CD4-positive, alpha-beta T cell treated with Interleukin-10 for 1 hour (primary cell): ENCODE measurements around the gene PNPLA5.

ENCODE experiments used
- DNase-seq: peaks from one replicate; pipeline ENCODE4 v3.0.0-alpha.2; 2020

PNPLA5 gene

DNA sequence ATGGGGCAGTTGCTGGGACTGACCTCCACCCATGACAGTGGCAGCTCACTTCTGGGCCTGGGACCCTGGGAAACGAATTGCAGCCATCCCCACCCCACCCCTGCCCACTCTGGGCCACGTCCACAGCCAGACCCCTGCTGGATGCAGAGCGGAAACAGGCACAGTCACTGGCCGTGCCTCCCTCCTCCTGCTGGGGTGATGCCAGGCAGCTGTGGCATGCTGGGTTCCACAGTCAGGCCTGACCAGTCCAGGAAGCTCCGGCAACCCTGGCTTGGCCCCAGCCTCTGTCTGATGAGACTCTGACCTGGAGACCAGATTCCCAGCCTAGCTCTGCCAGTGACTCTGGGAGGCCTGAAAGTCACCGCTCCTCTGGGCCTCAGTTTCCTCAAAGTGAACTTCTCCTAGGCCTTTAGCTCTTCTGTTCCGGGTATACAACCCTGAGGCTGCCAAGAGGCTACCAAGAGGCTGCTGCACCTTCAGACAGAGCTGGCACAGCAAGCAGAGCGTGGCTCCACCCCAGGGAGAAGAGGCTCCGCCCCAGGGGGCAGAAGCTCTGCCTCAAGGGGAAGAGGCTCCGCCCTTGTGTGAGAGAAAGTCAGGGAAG lies 38.4 kb downstream of the PNPLA5 start:
- no peak for DNase-seq

DNA sequence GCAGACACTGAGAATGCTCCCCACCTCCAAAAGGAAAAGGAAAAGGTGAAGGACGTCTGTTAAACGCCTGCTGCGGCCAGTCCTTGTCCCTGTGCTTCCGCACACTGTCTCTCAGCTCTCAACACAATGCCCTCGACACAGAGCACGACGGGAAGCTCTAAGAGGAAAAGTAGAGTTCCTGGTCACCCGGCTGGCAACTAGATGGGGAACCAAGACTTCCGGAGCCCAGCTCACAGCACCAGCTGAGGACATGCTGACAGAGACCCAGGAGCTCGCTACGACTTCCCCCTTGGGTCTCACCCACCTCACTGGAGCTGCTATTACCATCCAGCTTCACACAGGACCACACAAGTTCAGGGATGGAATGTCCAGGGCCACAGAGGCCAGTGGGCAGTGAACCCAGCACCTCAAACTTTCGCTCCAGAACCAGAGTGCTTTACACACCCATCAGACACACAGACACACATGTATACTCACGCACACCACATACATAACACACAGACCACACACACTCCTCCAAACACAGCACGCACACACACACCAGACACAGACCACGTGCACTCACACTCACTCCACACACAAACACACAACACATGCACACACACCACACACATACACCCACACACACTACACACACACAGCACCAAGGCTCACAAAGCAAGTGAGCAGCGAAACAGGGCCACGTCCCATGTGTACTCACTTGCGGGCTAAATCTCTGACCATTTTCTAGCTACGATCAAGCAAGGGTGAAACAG lies 39.1 kb downstream of the PNPLA5 start:
- DNase-seq = no peak

DNA sequence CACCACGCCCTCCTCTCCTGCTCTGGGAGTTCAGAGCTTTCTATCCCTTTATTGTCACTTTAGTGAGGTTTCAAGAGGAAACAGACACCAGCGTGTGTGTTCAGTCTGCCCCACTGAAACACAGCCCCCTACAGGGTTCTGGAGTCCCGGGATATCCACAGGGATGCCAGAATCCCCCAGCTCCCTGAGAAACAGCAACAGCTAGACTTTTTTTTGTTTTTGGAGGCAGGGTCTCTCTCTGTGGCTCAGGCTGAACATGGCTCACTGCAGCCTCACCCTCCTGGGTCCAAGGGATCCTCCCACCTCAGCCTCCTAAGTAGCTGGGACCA lies 39.9 kb downstream of the PNPLA5 start:
- DNase-seq = no peak

DNA sequence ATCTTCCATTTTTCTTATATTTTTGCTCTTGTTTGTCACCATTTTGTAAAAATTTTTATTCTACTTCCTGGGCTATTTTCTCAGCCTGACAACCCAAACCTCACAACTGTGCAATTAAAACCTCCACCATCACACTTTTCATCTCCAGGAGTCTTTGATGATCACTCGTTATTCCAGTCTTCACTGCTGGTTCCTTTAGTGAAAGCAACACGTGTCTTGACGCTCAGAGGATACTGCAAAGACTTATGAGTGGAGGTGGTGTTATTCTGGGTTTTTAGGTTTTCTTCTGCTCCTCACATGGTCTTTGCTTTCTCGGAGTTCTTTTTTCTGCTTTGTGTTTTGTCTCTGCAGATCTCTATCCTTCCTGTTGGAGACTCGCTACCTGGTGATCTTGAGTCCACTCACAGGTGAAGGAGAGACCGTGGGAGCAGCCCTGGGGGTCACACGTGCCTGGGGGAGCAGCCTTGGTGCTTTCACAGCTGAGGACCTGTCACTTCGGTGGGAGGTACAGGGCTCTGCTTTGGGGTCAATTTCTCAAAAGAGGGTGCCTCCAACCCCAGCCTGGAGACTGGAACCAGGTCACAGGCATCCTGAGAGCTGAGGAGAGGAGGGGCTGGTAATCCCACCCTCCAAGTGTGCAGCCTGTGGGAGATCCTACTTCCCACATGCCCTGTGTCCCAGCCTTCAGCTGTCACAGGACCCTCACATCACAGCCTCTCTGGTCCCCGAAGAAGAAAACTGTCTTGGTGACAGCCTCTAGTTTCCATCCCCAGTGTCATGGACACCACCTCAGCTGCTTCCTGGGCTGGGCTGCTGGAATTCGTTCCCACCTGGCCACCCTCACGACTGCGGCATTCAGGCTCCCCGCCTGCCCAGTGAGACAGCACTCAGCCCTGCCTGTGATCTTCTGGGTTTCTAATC lies 40.5 kb downstream of the PNPLA5 start:
- no peak for DNase-seq

DNA sequence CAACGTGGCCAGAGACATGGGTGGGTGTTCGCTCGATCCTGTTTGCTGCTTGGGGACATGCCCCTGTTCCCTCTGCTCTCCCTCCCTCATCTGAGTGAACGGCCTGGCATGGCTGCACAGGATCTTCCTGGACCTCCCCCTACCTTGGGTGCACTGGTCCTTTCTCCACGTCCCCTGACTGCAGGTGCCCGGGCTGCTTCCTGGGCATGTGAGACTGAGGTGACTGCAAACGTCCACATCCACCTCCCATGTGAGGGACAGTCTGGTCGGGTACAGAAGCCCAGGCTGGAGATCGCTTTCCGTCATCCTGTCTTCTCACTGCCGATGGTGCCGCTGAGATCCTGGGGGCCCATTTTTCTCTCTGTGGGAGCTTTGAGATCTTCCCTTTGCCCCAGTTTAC lies 41.3 kb downstream of the PNPLA5 start:
- no peak for DNase-seq

DNA sequence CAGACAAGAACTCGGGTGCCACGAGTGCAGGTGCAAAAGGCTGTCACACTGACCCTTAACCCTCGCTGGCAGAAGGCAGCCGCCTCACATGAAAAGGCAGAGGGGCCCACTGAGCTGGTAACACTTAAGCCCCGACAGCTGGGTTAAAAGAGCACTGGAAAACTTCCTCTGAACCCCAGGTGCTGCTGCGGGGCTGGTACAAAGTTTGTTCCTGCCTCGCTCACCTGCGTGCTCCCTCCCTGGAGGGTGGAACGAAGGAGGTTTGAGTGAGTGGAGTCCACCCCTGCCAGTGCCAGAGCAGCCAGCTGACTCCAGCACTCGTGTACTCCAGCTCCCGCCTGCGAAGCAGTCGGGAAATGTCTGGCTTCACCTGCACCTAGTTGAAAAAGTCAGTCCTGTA lies 42.1 kb downstream of the PNPLA5 start:
- DNase-seq = no peak

DNA sequence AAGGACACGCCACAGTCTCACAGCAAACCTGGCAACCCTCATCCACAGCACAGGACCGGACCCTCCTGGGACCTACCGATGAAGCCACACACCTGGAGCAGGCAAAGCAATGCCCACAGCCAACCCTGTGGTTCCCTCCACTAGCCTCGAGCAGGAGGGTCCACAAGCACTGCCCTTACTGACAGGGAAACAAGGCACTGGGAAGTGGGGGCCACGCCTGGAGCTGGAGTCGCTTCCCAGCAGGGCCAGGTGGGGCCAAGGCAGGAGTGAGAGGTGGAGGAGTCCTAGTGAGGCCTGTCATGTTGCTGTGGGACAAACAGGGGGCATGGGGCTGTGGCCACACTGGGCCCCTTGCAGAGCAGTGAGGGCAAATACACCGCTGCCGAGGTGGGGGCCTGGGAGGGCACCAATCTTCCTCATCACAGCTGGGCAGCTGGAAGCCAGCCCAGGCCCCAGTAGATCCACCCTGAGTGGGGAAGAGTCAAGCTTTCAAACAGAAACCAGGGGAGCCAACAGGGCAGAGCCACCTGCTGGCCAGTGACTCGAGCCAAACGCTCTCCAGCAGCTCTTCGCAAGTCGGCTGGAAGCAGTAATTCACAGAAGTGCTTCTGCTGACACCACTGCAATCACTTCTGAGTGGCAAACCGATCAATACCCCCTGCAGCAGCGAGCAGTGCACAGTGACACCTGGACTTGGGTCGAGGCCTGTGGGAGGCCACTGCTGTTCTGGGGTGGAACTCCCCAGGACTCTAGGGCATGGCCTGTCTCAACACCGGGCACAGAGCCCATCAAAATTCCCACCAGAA lies 43.2 kb downstream of the PNPLA5 start:
- no peak for DNase-seq

DNA sequence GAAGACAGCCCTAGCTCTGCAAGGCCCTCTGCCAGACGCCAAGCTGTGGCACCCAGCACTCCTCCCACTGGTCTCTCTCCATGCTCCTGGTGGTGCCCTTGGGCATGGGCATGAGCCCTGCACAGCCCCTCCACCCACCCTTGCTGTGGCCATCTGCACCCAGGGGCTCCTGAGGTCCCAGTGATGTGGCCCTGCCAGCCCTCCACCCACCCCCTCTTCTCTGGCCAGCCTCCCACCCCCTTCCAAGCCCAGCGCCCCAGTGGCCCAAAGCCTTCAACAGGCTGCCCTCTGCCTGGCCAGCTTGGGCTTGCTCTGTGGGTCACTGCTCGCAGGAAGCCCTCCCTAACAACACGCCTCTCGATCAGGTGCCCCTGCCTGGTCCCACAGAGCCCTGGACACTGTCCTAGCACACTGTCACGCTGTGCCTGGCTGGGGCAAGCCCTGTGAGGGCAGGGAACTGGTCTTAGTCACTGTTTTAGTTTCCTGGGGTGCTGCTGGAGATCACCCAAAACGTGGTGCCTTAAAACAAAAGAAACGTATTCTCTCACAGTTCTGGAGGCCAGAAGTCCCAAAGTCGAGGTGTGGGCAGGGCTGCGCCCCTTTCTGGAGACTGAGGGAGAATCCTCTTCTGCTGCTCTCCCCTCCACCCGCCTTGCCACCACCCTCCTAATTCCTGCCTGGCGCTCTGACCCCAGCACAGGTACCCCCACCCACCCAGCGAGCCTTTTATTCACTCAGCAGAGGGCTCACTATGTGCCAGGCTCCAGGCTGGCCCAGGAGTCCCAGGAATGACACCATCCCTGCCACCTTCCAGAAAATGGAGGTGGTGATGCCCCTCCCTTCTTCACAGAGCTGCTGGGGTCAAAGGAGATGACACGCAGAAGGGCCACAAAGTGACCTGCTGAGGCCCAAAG lies 44.2 kb downstream of the PNPLA5 start:
- no peak for DNase-seq

DNA sequence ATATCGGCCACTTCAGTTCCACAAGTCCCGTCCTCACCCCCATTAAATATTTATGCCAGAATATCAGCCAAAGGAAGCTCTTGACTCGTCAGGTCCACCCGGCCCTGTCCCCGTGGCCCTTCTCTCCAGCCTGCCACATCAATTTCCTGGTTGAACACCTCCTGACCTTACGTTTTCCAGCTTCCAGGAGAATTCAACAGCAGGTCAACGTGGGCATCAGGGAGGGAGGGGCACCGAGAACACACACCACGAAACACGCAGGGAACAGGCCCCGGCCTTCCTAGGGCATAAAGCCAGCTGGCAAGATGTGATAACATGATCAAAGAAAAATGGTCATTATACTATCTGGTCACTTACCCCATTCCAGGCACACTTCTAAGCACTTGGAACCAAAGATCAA lies 44.8 kb downstream of the PNPLA5 start:
- no peak for DNase-seq

DNA sequence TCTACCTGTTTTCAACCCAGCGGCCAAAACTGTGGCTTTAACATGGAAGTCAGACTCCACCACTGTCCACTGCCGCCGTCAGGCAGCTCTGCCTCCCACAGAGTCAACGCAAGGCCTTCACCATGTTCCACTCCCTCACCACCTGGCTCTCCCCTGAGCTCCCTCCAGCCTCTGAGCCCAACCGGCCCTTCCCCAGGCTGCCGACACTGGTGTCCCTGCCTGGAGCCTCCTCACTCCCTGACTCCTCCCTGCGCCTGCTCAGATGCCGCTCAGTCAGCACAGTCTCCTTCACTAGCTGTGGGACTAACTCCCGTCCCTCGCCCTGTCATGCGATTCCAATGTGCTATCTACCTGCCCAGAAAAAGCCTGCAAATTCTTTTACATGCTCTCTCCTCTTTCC lies 45.8 kb downstream of the PNPLA5 start:
- DNase-seq = no peak

DNA sequence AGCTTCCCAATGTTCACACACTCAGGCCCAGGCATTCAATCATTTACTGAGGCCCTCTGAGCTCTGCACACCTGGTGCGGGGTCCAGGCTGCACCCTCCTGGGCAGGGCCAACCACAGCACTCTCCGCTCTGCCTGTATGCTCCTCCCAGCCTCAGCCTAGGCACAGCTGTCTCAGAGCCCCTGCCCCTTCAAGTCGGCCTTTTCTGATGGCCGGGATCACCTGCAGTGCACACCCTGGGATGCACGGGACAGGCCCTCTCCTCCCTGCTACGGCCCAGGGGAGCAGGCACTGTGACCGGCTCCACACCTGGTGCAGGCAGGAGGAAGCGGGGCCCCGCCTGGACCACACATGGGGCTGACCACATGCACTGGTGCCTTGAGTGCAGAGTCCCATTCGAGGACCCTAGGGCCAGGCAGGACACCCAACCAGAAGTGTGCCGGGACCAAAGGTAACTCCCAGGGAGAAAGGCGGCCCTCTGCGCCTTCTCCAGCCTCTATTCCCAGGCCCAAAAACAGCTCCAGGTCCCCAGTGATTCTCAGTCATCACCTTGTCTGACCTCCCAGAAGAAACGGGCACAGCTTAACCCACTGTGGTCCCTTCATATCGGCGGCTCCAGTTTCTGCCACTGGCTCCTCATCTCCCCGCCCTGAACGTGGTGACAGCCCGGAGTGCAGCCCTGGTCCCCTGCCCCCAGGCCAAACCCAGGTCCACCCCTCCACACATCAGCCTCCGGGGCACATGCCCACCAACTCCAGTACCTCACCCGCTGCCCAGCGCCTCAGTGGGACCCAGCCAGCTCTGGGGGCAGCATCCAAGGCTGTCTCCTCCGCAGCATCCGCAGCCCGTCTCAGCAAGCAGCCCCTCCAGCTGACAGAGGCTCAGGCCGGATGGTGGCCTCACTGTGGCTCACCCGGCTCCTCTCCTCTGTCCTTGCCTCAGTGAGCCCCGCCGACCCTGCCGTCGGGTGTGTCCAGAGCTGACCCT lies 47.0 kb downstream of the PNPLA5 start:
- DNase-seq = no peak

DNA sequence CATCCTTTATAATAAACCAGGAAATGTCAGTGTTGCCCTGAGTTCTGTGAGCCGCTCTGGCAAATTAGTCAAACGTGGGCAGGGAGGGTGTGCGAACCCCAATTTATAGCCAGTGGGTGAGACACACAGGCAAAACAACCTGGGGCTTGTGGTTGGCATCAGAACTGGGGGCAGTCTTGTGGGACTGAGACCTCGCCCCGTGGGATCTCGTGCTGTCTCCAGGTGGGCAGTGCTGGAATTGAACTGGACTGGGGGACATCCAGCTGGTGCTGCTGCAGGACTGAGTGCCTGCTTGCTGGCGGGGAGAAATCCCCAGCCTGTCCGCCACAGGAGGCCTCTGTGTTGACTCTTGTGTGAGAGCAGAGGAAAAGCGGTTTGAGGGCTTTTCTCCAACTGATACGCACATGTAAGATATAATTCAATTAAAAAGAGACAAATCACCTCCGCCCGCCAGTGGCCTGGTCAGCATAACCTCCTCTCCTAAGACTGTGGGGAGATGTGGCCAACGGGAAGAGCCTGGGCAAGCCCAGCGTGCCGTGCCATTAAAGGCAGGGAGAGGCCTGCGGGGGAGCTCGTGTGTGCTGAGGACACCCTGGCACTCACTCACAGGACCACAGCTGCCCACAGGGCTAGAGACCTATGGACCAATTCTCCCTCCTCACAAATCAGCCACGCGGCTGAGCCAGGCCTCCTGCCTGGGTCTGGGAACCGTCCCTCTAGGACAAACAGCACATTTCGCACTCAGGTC lies 47.9 kb downstream of the PNPLA5 start:
- no peak for DNase-seq

DNA sequence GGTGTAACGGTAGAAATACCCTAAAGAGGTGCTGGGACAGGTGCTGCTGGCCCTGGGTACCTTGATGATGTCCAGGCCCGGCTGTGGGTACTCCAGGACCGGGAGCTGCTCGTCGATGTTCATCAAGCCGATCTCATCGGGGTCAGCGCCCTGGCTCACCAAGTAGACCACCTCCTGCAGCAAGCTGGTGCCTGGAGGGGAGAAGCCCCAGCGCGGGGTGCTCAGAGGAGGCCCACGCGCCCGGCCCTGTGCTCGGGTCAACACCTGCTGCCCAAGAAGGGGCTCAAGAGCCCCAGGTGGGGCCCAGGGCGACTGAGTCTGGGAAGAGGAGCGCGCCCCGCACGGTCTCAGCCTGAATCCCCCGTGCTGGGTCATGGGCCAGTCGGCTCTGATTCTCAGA lies 50.1 kb downstream of the PNPLA5 start:
- DNase-seq = no peak

DNA sequence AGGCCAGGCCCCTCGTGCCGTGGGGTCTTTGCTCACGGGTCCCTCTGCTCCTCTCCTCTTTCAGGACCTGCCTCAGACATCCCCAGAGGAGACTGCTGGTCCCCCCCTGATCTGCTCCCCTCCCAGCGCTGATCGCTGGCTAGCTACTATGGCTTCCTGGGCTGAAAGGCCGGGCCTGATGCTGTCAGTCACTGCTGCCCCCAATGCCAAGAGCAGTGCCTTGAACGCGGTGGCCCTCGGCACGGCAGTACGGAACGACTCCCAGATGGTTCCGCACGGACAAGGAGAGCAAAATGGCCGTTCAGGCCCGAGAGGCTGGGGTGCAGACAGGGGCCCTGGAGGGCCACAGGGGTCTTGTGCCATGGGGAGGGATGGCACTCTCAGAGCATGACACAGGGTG lies 51.0 kb downstream of the PNPLA5 start:
- no peak for DNase-seq

DNA sequence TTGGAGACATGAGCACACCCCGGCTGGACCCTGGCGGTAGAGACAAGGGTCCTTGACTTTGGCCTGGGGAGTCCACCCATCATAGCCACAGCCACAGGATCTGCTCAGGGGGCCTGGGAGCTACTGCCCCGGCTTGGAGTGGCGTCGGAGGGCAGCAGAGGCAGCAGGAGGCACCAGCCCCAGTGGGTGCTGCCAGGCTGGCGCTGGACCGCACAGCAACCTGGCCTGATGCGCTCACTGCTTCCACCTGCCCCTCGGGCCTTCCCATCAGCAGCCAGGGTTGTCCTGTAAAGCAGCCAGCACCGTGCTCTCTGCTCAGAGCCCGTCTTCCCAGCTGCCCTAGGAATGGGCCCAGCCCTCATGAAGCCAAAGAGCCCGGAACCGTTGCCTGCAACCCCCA lies 51.4 kb downstream of the PNPLA5 start:
- DNase-seq = no peak

DNA sequence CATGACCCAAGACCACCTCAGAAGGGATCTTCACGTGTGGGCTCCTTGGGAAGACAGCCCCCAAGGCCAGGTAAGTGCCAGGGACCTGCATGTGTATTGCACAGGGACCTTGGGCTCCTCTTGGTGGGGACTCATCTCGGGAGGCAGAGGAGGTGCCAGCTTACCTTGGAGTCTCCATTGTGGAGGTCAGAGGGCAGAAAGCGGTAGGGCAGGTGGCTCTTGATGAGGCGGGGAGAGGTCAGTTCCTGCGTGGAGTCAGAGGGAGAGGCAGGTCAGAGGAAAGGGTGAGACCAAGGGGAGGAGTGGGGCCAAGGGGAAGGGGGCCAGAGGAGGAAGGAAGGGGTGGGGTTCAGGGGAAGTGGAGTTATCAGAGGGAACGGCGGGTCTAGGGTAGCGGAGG lies 52.0 kb downstream of the PNPLA5 start:
- DNase-seq = no peak

DNA sequence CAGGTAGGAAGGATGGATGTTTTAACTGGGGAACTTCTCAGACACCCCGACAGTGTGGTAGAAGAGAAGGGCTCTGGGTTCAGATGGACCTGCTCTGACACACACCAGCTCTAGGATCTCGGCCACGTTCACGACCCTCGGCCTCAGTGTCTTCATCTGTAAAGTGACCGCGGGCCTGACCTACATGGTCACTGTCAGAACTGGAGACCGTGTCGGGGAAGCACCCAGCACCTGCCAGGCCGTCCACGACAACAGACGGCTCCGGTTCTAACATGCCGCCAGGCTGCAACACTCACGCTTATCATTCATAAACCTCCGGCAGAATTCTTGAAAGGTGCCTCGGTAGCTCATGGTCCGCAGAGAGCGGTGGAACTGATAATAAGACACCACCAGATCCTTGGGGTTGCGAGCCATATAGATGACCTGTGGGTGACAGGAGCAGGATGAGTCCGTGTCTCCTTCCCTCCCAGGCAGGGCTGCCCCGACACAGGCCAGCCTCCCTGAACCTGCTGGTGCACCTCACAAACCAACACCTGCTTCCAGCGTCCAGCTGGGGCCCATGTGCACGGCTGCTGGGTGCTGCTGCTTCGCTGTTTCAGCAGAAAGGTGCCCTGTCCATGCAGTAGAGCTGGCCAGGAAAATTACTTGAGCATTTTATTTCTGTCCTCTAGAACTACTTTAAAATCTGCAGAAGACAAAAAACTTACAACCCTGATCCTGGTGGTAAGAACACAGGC lies 53.1 kb downstream of the PNPLA5 start:
- DNase-seq = no peak

DNA sequence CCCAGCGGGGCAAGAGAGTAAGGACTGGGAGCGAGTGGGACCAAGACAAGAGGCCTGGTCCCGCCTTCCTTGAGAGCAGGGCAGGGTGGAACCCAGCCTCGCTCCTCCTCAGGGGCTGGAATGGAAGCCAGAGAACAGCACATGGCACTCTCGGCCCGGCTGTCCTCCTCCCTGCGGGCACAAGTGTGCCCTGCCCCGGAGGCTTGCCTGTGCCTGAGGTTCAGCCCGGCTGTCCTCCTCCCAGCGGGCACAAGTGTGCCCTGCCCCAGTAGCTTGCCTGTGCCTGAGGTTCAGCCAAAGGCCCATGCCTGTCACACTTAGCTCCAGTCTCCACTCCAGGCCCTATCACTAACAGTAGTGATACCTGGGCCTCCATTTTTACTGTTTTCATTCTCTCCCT lies 53.7 kb downstream of the PNPLA5 start:
- no peak for DNase-seq

DNA sequence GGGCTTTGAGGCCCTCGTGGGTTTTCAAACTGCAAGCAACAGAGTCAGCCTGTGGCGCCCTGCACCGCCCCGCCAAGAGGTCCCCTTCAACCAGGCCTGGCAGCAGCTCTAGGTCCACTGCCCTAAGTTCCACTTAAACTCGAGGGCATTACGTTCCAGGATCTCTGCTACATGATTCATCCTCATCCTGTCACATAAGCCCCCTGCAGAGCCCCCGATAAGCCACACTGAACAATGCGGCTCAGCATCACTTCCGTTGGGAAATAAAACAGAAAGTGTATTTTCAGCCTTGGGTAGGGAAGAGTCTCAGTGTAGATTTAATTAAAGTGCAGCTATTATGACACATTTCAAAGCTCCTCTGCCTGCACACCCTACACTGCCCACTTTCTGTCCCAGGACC lies 54.1 kb downstream of the PNPLA5 start:
- DNase-seq = no peak
